GM12878 (cell line): ENCODE measurements around the gene IFNA13. TPM values are rescaled to one million over a fixed set of nuclear protein-coding genes. Genes with fewer than 3 reads are reported as not detected.

Experiments
- IRF4 ChIP-seq: IDR thresholded peaks from 2 replicates; pipeline ENCODE4 v1.6.1; 2011; ENCODE audit warnings: low read depth, low read length
- MTA2 ChIP-seq: fragments of 450-650 bp; IDR thresholded peaks from 2 replicates; pipeline ENCODE4 v1.6.1; 2016; ENCODE audit warnings: low read depth, mild to moderate bottlenecking, moderate library complexity
- TCF12 ChIP-seq: IDR thresholded peaks from 2 replicates; pipeline ENCODE4 v1.6.1; 2011; ENCODE audit warnings: low read depth, mild to moderate bottlenecking, low read length
- polyA plus RNA-seq, 11 experiments: library from polyadenylated mRNA; depleted of rRNA in 4 of 11; unstranded in 6 of 11; stranded (reverse) in 5 of 11; fragments of >200 nt; fragmentation: Nextera tagmentation in 4 of 11; fragmentation: Illumina TruSeq in 1 of 11; extraction: Ambion mirVana in 4 of 11; extraction: Trizol in 1 of 11; gene quantifications; 1 replicate in 1 of 11; 2 replicates in 10 of 11; pipeline versions ENCODE4 v1.2.1 to v1.2.3, GENCODE V29; 2011 to 2016; ENCODE audit warnings: inconsistent platforms in 2 of 11, missing spikeins in 2 of 11, low read depth in 1 of 11
- total RNA-seq, 4 experiments: library from RNA; depleted of rRNA in 3 of 4; stranded (reverse); fragments of >200 nt in 3 of 4; fragmentation: Illumina TruSeq in 1 of 4; extraction: Trizol in 1 of 4; gene quantifications; 2 replicates each; pipeline versions ENCODE4 v1.2.1 to v1.2.3, GENCODE V29; 2013 to 2021
- TF ChIP-seq, protein P1 (sequence below): fragments of 450-650 bp; IDR thresholded peaks from 2 replicates; pipeline ENCODE4 v1.6.1; 2017; ENCODE audit warnings: mild to moderate bottlenecking, low read depth, inconsistent platforms; ENCODE audit not compliant: poor library complexity, severe bottlenecking

IFNA13 gene
- total and polyA plus RNA-seq, 10 of the 15 experiments (the other 5 are each of a cell fraction or from before 2014, with no cell fraction given) = not detected

DNA sequence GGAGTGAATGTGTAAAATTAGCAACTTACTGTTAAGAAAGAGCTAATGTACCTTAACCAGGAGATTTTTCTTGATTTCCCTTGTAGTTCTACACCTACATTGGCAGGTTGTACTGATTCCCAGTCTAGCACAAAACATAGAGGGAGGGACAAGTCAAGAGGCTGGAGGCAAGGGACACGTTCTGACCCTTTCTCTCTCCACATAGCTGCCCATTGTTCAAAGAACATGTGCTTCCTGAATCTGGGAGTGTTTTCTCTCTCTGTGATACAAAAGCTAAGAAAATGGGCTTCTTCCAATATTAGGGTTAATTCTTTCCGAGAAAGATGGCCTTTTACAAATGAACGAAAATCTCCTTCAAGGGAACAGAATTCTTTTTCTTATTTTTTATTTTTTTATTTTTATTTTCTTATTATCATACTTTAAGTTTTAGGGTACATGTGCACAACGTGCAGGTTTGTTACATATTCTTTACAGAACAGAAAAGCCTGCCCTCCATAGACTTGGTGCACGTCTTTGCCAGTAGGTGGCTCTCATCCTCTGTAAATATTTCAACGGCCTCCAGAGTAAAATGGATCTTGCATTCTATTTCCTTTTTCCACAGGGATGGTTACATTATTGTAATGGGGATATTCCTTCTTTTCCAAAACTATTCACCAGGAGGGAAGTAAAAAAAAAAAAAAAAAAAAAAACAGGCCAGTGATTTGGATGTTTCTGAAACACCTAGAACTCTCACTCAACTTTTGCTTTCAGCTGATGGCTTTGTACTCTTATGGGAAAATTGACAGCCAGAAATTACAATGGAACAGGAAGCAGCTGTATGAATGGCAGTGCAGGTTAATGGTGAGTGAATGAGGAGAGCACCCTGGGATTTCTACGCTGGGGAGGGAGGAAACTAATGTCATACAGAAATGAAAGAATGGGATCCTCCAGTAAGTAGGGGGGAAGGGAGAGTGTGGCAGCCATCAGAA is 49.6 kb downstream of the IFNA13 start (continued):
- TF ChIP-seq, protein P1, sequence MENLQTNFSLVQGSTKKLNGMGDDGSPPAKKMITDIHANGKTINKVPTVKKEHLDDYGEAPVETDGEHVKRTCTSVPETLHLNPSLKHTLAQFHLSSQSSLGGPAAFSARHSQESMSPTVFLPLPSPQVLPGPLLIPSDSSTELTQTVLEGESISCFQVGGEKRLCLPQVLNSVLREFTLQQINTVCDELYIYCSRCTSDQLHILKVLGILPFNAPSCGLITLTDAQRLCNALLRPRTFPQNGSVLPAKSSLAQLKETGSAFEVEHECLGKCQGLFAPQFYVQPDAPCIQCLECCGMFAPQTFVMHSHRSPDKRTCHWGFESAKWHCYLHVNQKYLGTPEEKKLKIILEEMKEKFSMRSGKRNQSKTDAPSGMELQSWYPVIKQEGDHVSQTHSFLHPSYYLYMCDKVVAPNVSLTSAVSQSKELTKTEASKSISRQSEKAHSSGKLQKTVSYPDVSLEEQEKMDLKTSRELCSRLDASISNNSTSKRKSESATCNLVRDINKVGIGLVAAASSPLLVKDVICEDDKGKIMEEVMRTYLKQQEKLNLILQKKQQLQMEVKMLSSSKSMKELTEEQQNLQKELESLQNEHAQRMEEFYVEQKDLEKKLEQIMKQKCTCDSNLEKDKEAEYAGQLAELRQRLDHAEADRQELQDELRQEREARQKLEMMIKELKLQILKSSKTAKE = no peak
- TF ChIP-seq MTA2 = no peak
- TF ChIP-seq IRF4 = no peak
- TF ChIP-seq TCF12 = no peak

Other genes starting within 250 kb of the IFNA13 start
Only the 7 nearest of the 15 such genes appear.
- not detected in 2 replicates for gene IFNA5, start 62.7 kb downstream of the IFNA13 start, total RNA-seq (2014; rRNA removed)
- gene IFNA5, start 62.7 kb downstream of the IFNA13 start, total RNA-seq (2014; rRNA removed; fragmentation: Illumina TruSeq; extraction: Trizol) = not detected in 2 replicates
- not detected in 2 replicates for gene IFNA5, start 62.7 kb downstream of the IFNA13 start, total RNA-seq (2021)
- gene IFNA5, start 62.7 kb downstream of the IFNA13 start, polyA plus RNA-seq (2011; rRNA removed) = not detected in 2 replicates
- not detected in 2 replicates for gene IFNA5, start 62.7 kb downstream of the IFNA13 start, polyA plus RNA-seq (2014; fragmentation: Illumina TruSeq; extraction: Trizol)
- not detected for gene IFNA5, start 62.7 kb downstream of the IFNA13 start, polyA plus RNA-seq (2014; fragmentation: Nextera tagmentation; extraction: Ambion mirVana)
- gene IFNA5, start 62.7 kb downstream of the IFNA13 start, polyA plus RNA-seq (2014; rRNA removed) = not detected in 2 replicates
- not detected for gene IFNA5, start 62.7 kb downstream of the IFNA13 start, polyA plus RNA-seq (2016; fragmentation: Nextera tagmentation; extraction: Ambion mirVana)
- 17.7 and 20.2 TPM in 2 replicates for gene KLHL9, start 32.7 kb downstream of the IFNA13 start, total RNA-seq (2014; rRNA removed)
- 15.3 and 15.8 TPM in 2 replicates for gene KLHL9, start 32.7 kb downstream of the IFNA13 start, total RNA-seq (2014; rRNA removed; fragmentation: Illumina TruSeq; extraction: Trizol)
- gene KLHL9, start 32.7 kb downstream of the IFNA13 start, total RNA-seq (2021) = 17.2 and 17.7 TPM in 2 replicates
- 37.7 and 53.4 TPM in 2 replicates for gene KLHL9, start 32.7 kb downstream of the IFNA13 start, polyA plus RNA-seq (2011; rRNA removed)
- gene KLHL9, start 32.7 kb downstream of the IFNA13 start, polyA plus RNA-seq (2014; fragmentation: Illumina TruSeq; extraction: Trizol) = 18.3 and 23.1 TPM in 2 replicates
- 1 to 10 TPM; 3.8 to 5.8 TPM for gene KLHL9, start 32.7 kb downstream of the IFNA13 start, polyA plus RNA-seq (2014; fragmentation: Nextera tagmentation; extraction: Ambion mirVana)
- gene KLHL9, start 32.7 kb downstream of the IFNA13 start, polyA plus RNA-seq (2014; rRNA removed) = 13.7 and 15.8 TPM in 2 replicates
- gene KLHL9, start 32.7 kb downstream of the IFNA13 start, polyA plus RNA-seq (2016; fragmentation: Nextera tagmentation; extraction: Ambion mirVana) = 10 to 100 TPM; 17.5 to 18.6 TPM
- gene IFNA6, start 17.2 kb downstream of the IFNA13 start, total RNA-seq (2014; rRNA removed) = 0.22 TPM in 1 of 2 replicates, not detected in the other
- gene IFNA6, start 17.2 kb downstream of the IFNA13 start, total RNA-seq (2014; rRNA removed; fragmentation: Illumina TruSeq; extraction: Trizol) = not detected in 2 replicates
- gene IFNA6, start 17.2 kb downstream of the IFNA13 start, total RNA-seq (2021) = not detected in 2 replicates
- gene IFNA6, start 17.2 kb downstream of the IFNA13 start, polyA plus RNA-seq (2011; rRNA removed) = 0.04 and 0.14 TPM in 2 replicates
- not detected in 2 replicates for gene IFNA6, start 17.2 kb downstream of the IFNA13 start, polyA plus RNA-seq (2014; fragmentation: Illumina TruSeq; extraction: Trizol)
- gene IFNA6, start 17.2 kb downstream of the IFNA13 start, polyA plus RNA-seq (2014; fragmentation: Nextera tagmentation; extraction: Ambion mirVana) = not detected
- not detected in 2 replicates for gene IFNA6, start 17.2 kb downstream of the IFNA13 start, polyA plus RNA-seq (2014; rRNA removed)
- not detected for gene IFNA6, start 17.2 kb downstream of the IFNA13 start, polyA plus RNA-seq (2016; fragmentation: Nextera tagmentation; extraction: Ambion mirVana)
- gene IFNA2, start 17.3 kb upstream of the IFNA13 start, total RNA-seq (2014; rRNA removed) = 0.33 and 0.73 TPM in 2 replicates
- 0.31 and 0.46 TPM in 2 replicates for gene IFNA2, start 17.3 kb upstream of the IFNA13 start, total RNA-seq (2014; rRNA removed; fragmentation: Illumina TruSeq; extraction: Trizol)
- gene IFNA2, start 17.3 kb upstream of the IFNA13 start, total RNA-seq (2021) = 0.26 TPM in 1 of 2 replicates, not detected in the other
- gene IFNA2, start 17.3 kb upstream of the IFNA13 start, polyA plus RNA-seq (2011; rRNA removed) = 2.8 and 3.7 TPM in 2 replicates
- 0.43 and 1.1 TPM in 2 replicates for gene IFNA2, start 17.3 kb upstream of the IFNA13 start, polyA plus RNA-seq (2014; fragmentation: Illumina TruSeq; extraction: Trizol)
- 1 to 10 TPM; 1.3 to 1.8 TPM for gene IFNA2, start 17.3 kb upstream of the IFNA13 start, polyA plus RNA-seq (2014; fragmentation: Nextera tagmentation; extraction: Ambion mirVana)
- gene IFNA2, start 17.3 kb upstream of the IFNA13 start, polyA plus RNA-seq (2014; rRNA removed) = 0.06 and 0.59 TPM in 2 replicates
- gene IFNA2, start 17.3 kb upstream of the IFNA13 start, polyA plus RNA-seq (2016; fragmentation: Nextera tagmentation; extraction: Ambion mirVana) = not detected
- not detected in 2 replicates for gene IFNA8, start 41.1 kb upstream of the IFNA13 start, total RNA-seq (2014; rRNA removed)
- not detected in 2 replicates for gene IFNA8, start 41.1 kb upstream of the IFNA13 start, total RNA-seq (2014; rRNA removed; fragmentation: Illumina TruSeq; extraction: Trizol)
- not detected in 2 replicates for gene IFNA8, start 41.1 kb upstream of the IFNA13 start, total RNA-seq (2021)
- gene IFNA8, start 41.1 kb upstream of the IFNA13 start, polyA plus RNA-seq (2011; rRNA removed) = not detected in 2 replicates
- gene IFNA8, start 41.1 kb upstream of the IFNA13 start, polyA plus RNA-seq (2014; fragmentation: Illumina TruSeq; extraction: Trizol) = not detected in 2 replicates
- gene IFNA8, start 41.1 kb upstream of the IFNA13 start, polyA plus RNA-seq (2014; fragmentation: Nextera tagmentation; extraction: Ambion mirVana) = not detected
- gene IFNA8, start 41.1 kb upstream of the IFNA13 start, polyA plus RNA-seq (2014; rRNA removed) = not detected in 2 replicates
- not detected for gene IFNA8, start 41.1 kb upstream of the IFNA13 start, polyA plus RNA-seq (2016; fragmentation: Nextera tagmentation; extraction: Ambion mirVana)
- gene IFNA1, start 72.4 kb upstream of the IFNA13 start, total RNA-seq (2014; rRNA removed) = not detected in 2 replicates
- gene IFNA1, start 72.4 kb upstream of the IFNA13 start, total RNA-seq (2014; rRNA removed; fragmentation: Illumina TruSeq; extraction: Trizol) = not detected in 2 replicates
- not detected in 2 replicates for gene IFNA1, start 72.4 kb upstream of the IFNA13 start, total RNA-seq (2021)
- not detected in 2 replicates for gene IFNA1, start 72.4 kb upstream of the IFNA13 start, polyA plus RNA-seq (2011; rRNA removed)
- not detected in 2 replicates for gene IFNA1, start 72.4 kb upstream of the IFNA13 start, polyA plus RNA-seq (2014; fragmentation: Illumina TruSeq; extraction: Trizol)
- gene IFNA1, start 72.4 kb upstream of the IFNA13 start, polyA plus RNA-seq (2014; fragmentation: Nextera tagmentation; extraction: Ambion mirVana) = not detected
- not detected in 2 replicates for gene IFNA1, start 72.4 kb upstream of the IFNA13 start, polyA plus RNA-seq (2014; rRNA removed)
- not detected for gene IFNA1, start 72.4 kb upstream of the IFNA13 start, polyA plus RNA-seq (2016; fragmentation: Nextera tagmentation; extraction: Ambion mirVana)
- gene IFNE, start 114.3 kb upstream of the IFNA13 start, total RNA-seq (2014; rRNA removed) = not detected in 2 replicates
- not detected in 2 replicates for gene IFNE, start 114.3 kb upstream of the IFNA13 start, total RNA-seq (2014; rRNA removed; fragmentation: Illumina TruSeq; extraction: Trizol)
- not detected in 2 replicates for gene IFNE, start 114.3 kb upstream of the IFNA13 start, total RNA-seq (2021)
- not detected in 2 replicates for gene IFNE, start 114.3 kb upstream of the IFNA13 start, polyA plus RNA-seq (2011; rRNA removed)
- not detected in 2 replicates for gene IFNE, start 114.3 kb upstream of the IFNA13 start, polyA plus RNA-seq (2014; fragmentation: Illumina TruSeq; extraction: Trizol)
- gene IFNE, start 114.3 kb upstream of the IFNA13 start, polyA plus RNA-seq (2014; fragmentation: Nextera tagmentation; extraction: Ambion mirVana) = not detected
- not detected in 2 replicates for gene IFNE, start 114.3 kb upstream of the IFNA13 start, polyA plus RNA-seq (2014; rRNA removed)
- gene IFNE, start 114.3 kb upstream of the IFNA13 start, polyA plus RNA-seq (2016; fragmentation: Nextera tagmentation; extraction: Ambion mirVana) = not detected